IMR-90 (cell line): Measurements from ENCODE around the gene ITGB2. TPM values are rescaled to one million over a fixed set of nuclear protein-coding genes. Genes with fewer than 3 reads are reported as not detected.

Experiments used
- ATAC-seq: fragments of 200-7000 bp; cut with Tn5 transposase; 2 replicates; pipeline ENCODE4 v1.9.1; 2020; ENCODE audit warnings: low read depth, mild to moderate bottlenecking, moderate library complexity
- BruUV-seq: library from RNA; stranded (reverse); fragments of 400-500 nt; replicated peaks from 2 replicates; lab custom pipeline; 2021; lab: Mats Ljungman, UMichigan
- CTCF ChIA-PET: fragments of 300-600 bp; formaldehyde crosslinking; extraction: SDS; loops from one replicate; lab custom pipeline; 2021; ENCODE audit warnings: antibody characterized with exemption; lab: Yijun Ruan, JAX
- POLR2A ChIA-PET: fragments of 300-600 bp; sonication (Branson Sonifier 250); formaldehyde crosslinking; loops from one replicate; lab custom pipeline; 2022; ENCODE audit warnings: antibody characterized with exemption; ENCODE audit not compliant: unreplicated experiment; lab: Charles Lee
- DNase-seq: peaks from one replicate; pipeline ENCODE4 v3.0.0; 2013
- H2AFZ ChIP-seq: replicated peaks from 2 replicates; pipeline ENCODE3; 2013; ENCODE audit warnings: low read length, mild to moderate bottlenecking; ENCODE audit not compliant: poor library complexity
- H2AK5ac ChIP-seq: 2 replicates; pipeline ENCODE4 v1.6.1; 2013; ENCODE audit warnings: low read depth, low read length, inconsistent platforms
- H2AK9ac ChIP-seq: replicated peaks from 2 replicates; pipeline ENCODE3; 2013; ENCODE audit warnings: mild to moderate bottlenecking, low read depth, low read length, moderate library complexity; ENCODE audit not compliant: poor library complexity
- H2BK120ac ChIP-seq: 2 replicates; pipeline ENCODE4 v1.6.1; 2013; ENCODE audit warnings: low read depth, low read length, inconsistent platforms
- H2BK15ac ChIP-seq: 3 replicates; pipeline ENCODE4 v1.6.1; 2013; ENCODE audit warnings: low read depth, low read length, inconsistent platforms
- H2BK20ac ChIP-seq: 2 replicates; pipeline ENCODE4 v1.6.1; 2013; ENCODE audit warnings: low read depth, mild to moderate bottlenecking, inconsistent platforms, low read length, moderate library complexity
- H2BK5ac ChIP-seq: 2 replicates; pipeline ENCODE4 v1.6.1; 2013; ENCODE audit warnings: mild to moderate bottlenecking, low read depth, low read length, inconsistent platforms; ENCODE audit not compliant: poor library complexity, severe bottlenecking
- H3K14ac ChIP-seq: replicated peaks from 2 replicates; pipeline ENCODE4 v1.6.1; 2013; ENCODE audit warnings: low read depth, low read length, inconsistent platforms
- H3K18ac ChIP-seq: 2 replicates; pipeline ENCODE4 v1.6.1; 2013; ENCODE audit warnings: low read depth, low read length, control low read depth
- H3K23ac ChIP-seq: 2 replicates; pipeline ENCODE4 v1.6.1; 2013; ENCODE audit warnings: low read depth, low read length, inconsistent platforms
- H3K27ac ChIP-seq: 2 replicates; pipeline ENCODE4 v1.5.1; 2013; ENCODE audit warnings: mild to moderate bottlenecking, control low read depth, low read length; ENCODE audit not compliant: insufficient read depth
- H3K27me3 ChIP-seq: 2 replicates; pipeline ENCODE4 v1.6.1; 2013; ENCODE audit warnings: low read length; ENCODE audit not compliant: control insufficient read depth, insufficient read depth
- H3K36me3 ChIP-seq: 2 replicates; pipeline ENCODE4 v1.6.1; 2013; ENCODE audit warnings: low read length, mixed read lengths; ENCODE audit not compliant: control insufficient read depth, insufficient read depth
- H3K4ac ChIP-seq: 2 replicates; pipeline ENCODE4 v1.6.1; 2013; ENCODE audit warnings: low read depth, low read length, inconsistent platforms
- H3K4me1 ChIP-seq: 2 replicates; pipeline ENCODE4 v1.6.1; 2013; ENCODE audit warnings: low read length, mixed read lengths; ENCODE audit not compliant: control insufficient read depth, insufficient read depth
- H3K4me2 ChIP-seq: 2 replicates; pipeline ENCODE4 v1.6.1; 2013; ENCODE audit warnings: low read depth, mild to moderate bottlenecking, control low read depth, low read length, moderate library complexity
- H3K4me3 ChIP-seq: 2 replicates; pipeline ENCODE4 v1.5.1; 2013; ENCODE audit warnings: low read depth, mild to moderate bottlenecking, control low read depth, low read length, moderate library complexity; ENCODE audit not compliant: insufficient read depth
- H3K56ac ChIP-seq: 2 replicates; pipeline ENCODE4 v1.6.1; 2013; ENCODE audit warnings: low read length, inconsistent platforms; ENCODE audit not compliant: insufficient read depth; ENCODE audit errors: extremely low read depth
- H3K79me1 ChIP-seq, 2 experiments: 2 replicates each; pipeline ENCODE4 v1.6.1; 2013; ENCODE audit warnings: low read length in 2 of 2, inconsistent platforms in 1 of 2, low read depth in 1 of 2
- H3K9ac ChIP-seq: 2 replicates; pipeline ENCODE4 v1.6.1; 2013; ENCODE audit warnings: low read depth, low read length, control low read depth
- H3K9me1 ChIP-seq: 2 replicates; pipeline ENCODE4 v1.6.1; 2013; ENCODE audit warnings: low read length, inconsistent platforms; ENCODE audit not compliant: insufficient read depth
- H3K9me3 ChIP-seq: 2 replicates; pipeline ENCODE4 v1.6.1; 2013; ENCODE audit warnings: low read length; ENCODE audit not compliant: control insufficient read depth, insufficient read depth
- H4K20me1 ChIP-seq: 2 replicates; pipeline ENCODE4 v1.6.1; 2013; ENCODE audit warnings: low read length, inconsistent platforms; ENCODE audit not compliant: insufficient read depth
- H4K5ac ChIP-seq: 2 replicates; pipeline ENCODE4 v1.6.1; 2013; ENCODE audit warnings: mild to moderate bottlenecking, low read depth, low read length, control low read depth
- H4K8ac ChIP-seq, 2 experiments: 2 replicates each; pipeline ENCODE4 v1.6.1; 2013; ENCODE audit warnings: low read depth in 2 of 2, low read length in 2 of 2, control low read depth in 1 of 2, inconsistent platforms in 1 of 2
- H4K91ac ChIP-seq: 2 replicates; pipeline ENCODE4 v1.6.1; 2013; ENCODE audit warnings: low read depth, low read length, inconsistent platforms; ENCODE audit not compliant: insufficient read depth
- BHLHE40 ChIP-seq: fragments of 150-350 bp; IDR thresholded peaks from 2 replicates; pipeline ENCODE4 v1.6.1; 2016; ENCODE audit warnings: mild to moderate bottlenecking, low read depth, low read length
- CEBPB ChIP-seq: IDR thresholded peaks from 2 replicates; pipeline ENCODE4 v1.6.1; 2012; ENCODE audit warnings: low read depth, low read length, improper control_type of control experiment
- CHD1 ChIP-seq: IDR thresholded peaks from 2 replicates; pipeline ENCODE4 v1.6.1; 2012; ENCODE audit warnings: low read depth, low read length, improper control_type of control experiment
- CTCF ChIP-seq: conservative IDR thresholded peaks from 2 replicates; pipeline ENCODE4 v1.5.1; 2012; ENCODE audit warnings: mild to moderate bottlenecking, low read depth, low read length, improper control_type of control experiment
- ELK1 ChIP-seq: fragments of 150-350 bp; IDR thresholded peaks from 2 replicates; pipeline ENCODE4 v1.6.1; 2016; ENCODE audit warnings: low read depth, mild to moderate bottlenecking, low read length, moderate library complexity, borderline replicate concordance
- FOS ChIP-seq: fragments of 150-350 bp; IDR thresholded peaks from 2 replicates; pipeline ENCODE4 v1.6.1; 2016; ENCODE audit warnings: low read depth, low read length
- MAFK ChIP-seq: IDR thresholded peaks from 2 replicates; pipeline ENCODE4 v1.6.1; 2012; ENCODE audit warnings: low read depth, low read length, improper control_type of control experiment
- MAZ ChIP-seq: IDR thresholded peaks from 2 replicates; pipeline ENCODE4 v1.6.1; 2012; ENCODE audit warnings: low read depth, mild to moderate bottlenecking, low read length, improper control_type of control experiment, moderate library complexity, borderline replicate concordance
- MXI1 ChIP-seq: IDR thresholded peaks from 2 replicates; pipeline ENCODE4 v1.6.1; 2012; ENCODE audit warnings: low read depth, mild to moderate bottlenecking, low read length, moderate library complexity, borderline replicate concordance
- POLR2A ChIP-seq: IDR thresholded peaks from 2 replicates; pipeline ENCODE4 v1.6.1; 2012; ENCODE audit warnings: mild to moderate bottlenecking, low read depth, low read length
- RAD21 ChIP-seq: IDR thresholded peaks from 2 replicates; pipeline ENCODE4 v1.6.1; 2012; ENCODE audit warnings: low read length, improper control_type of control experiment
- RCOR1 ChIP-seq: IDR thresholded peaks from 2 replicates; pipeline ENCODE4 v1.6.1; 2012; ENCODE audit warnings: mild to moderate bottlenecking, low read length, improper control_type of control experiment; ENCODE audit not compliant: insufficient replicate concordance
- RFX5 ChIP-seq: IDR thresholded peaks from 2 replicates; pipeline ENCODE4 v1.8.0; 2012; ENCODE audit warnings: low read depth, mild to moderate bottlenecking, low read length, moderate library complexity
- SMC3 ChIP-seq: fragments of 150-350 bp; IDR thresholded peaks from 2 replicates; pipeline ENCODE4 v1.6.1; 2016; ENCODE audit warnings: low read depth, mild to moderate bottlenecking, antibody characterized with exemption, low read length, moderate library complexity
- USF2 ChIP-seq: fragments of 150-350 bp; IDR thresholded peaks from 2 replicates; pipeline ENCODE4 v1.6.1; 2017; ENCODE audit warnings: mild to moderate bottlenecking, antibody characterized with exemption, low read length, low read depth
- WGBS, 2 experiments: methylation state at CpG; one replicate each; pipeline versions ENCODE4 v1.1.5 to v1.1.7; 2013; ENCODE audit warnings: missing lambda C conversion rate in 2 of 2; ENCODE audit not compliant: insufficient read length in 1 of 2; ENCODE audit errors: extremely low coverage in 2 of 2; 5-methylcytosine and 5-hydroxymethylcytosine counted together
- dilution Hi-C: fragments of 300-500 bp; cut with HindIII; formaldehyde crosslinking; loops from one replicate; pipeline ENCODE4 v1.14.3; 2018; ENCODE audit warnings: low sequenced_read_pairs; ENCODE audit not compliant: unreplicated experiment
- in situ Hi-C: fragments of 300-500 bp; cut with MboI; formaldehyde crosslinking; loops from 3 replicates; pipeline ENCODE4 v1.14.3; 2019; ENCODE audit warnings: low sequenced_read_pairs, inconsistent platforms, mixed read lengths
- intact Hi-C: fragments of 100-400 bp; cut with micrococcal nuclease; formaldehyde crosslinking; loops from 2 replicates; pipeline ENCODE4 v1.10.0; 2022
- polyA plus RNA-seq, 3 experiments: library from polyadenylated mRNA; depleted of rRNA; stranded (reverse); fragments of >200 nt; gene quantifications; 2 replicates each; pipeline ENCODE4 v1.2.3, GENCODE V29; 2012; ENCODE audit warnings: low replicate concordance in 1 of 3
- total RNA-seq: library from RNA; depleted of rRNA; stranded (reverse); fragments of >200 nt; gene quantifications from 2 replicates; pipeline ENCODE4 v1.2.3, GENCODE V29; 2012

ITGB2 gene
- total and polyA plus RNA-seq, 2 of the 4 experiments (the other 2 are of a cell fraction) = 0.14 TPM; not detected in 1

- dilution Hi-C loops (no loop called here), intact Hi-C loops (no loop called here), in situ Hi-C loops (no loop called here)
- Histone ChIP-seq H4K5ac (no peak overlapping the region), H3K23ac (no peak overlapping the region), H3K4me2 (no peak overlapping the region), H2AK5ac (no peak overlapping the region), H2AK9ac (no peak overlapping the region), H2BK120ac (no peak overlapping the region), H3K4me3 (no peak overlapping the region), H3K18ac (no peak overlapping the region), H2AFZ (no peak overlapping the region), H4K91ac (no peak overlapping the region), H3K14ac (no peak overlapping the region), H2BK15ac (no peak overlapping the region), H3K4me1 (no peaks in the 10 kb centered on the region), H4K20me1 (no peaks in the 10 kb centered on the region), H3K9ac (no peak overlapping the region), H2BK5ac (no peak overlapping the region), H3K27me3 (peaks cover 74% of the 10 kb centered on the region), H3K79me1 (no peaks in the 10 kb centered on the region), H3K9me1 (peaks cover 15% of the 10 kb centered on the region; the same call in 1 of the 2 replicates), H4K8ac (no peak overlapping the region), H3K56ac (no peak overlapping the region), H3K9me3 (no peaks in the 10 kb centered on the region), H3K36me3 (no peaks in the 10 kb centered on the region), H3K4ac (no peak overlapping the region), H3K27ac (no peak overlapping the region), H2BK20ac (no peak overlapping the region)
- no TSS peak for BruUV-seq
- no peak for ATAC-seq
- ChIA-PET CTCF (no interaction called here), POLR2A (no interaction called here)
- 89% methylated on average over 20 of the region's 37 CpGs; no CpG with 5 or more reads in 1 of the 2 experiments for WGBS, 2 experiments
- DNase-seq = no peak
- TF ChIP-seq MAFK (no peak), CTCF (no peak), BHLHE40 (no peak), SMC3 (no peak), RCOR1 (no peak), CHD1 (no peak), RAD21 (no peak), ELK1 (no peak), POLR2A (no peak), RFX5 (no peak), CEBPB (no peak), MXI1 (no peak), USF2 (no peak), MAZ (no peak), FOS (no peak)
Observed at GRCh38 chr21:44899768-44900558, 20.7 kb downstream of the ITGB2 start.
